Raji (cell line): ENCODE measurements around the gene SWT1.

ENCODE experiments used
- POLR2A ChIP-seq: IDR thresholded peaks from 2 replicates; pipeline ENCODE4 v1.6.1; 2011; ENCODE audit warnings: low read depth, low read length, control low read depth; ENCODE audit not compliant: insufficient read depth

SWT1 gene

GRCh38 chr1:185318431-185319138 lies 161.6 kb downstream of the SWT1 start:
- TF ChIP-seq POLR2A = no peak

GRCh38 chr1:185319139-185319475 lies 162.1 kb downstream of the SWT1 start:
- no peak for TF ChIP-seq POLR2A

GRCh38 chr1:185322636-185323035 lies 165.7 kb downstream of the SWT1 start:
- TF ChIP-seq POLR2A = no peak

- TF ChIP-seq POLR2A = no peak
These were observed 167.2 kb downstream of the SWT1 start for GRCh38 chr1:185324118-185324517.

GRCh38 chr1:185325413-185325812 lies 168.4 kb downstream of the SWT1 start:
- no peak for TF ChIP-seq POLR2A

GRCh38 chr1:185328255-185328654 lies 171.3 kb downstream of the SWT1 start:
- no peak for TF ChIP-seq POLR2A

GRCh38 chr1:185334182-185334581 lies 177.2 kb downstream of the SWT1 start:
- no peak for TF ChIP-seq POLR2A

- TF ChIP-seq POLR2A = no peak
These were observed 180.3 kb downstream of the SWT1 start for GRCh38 chr1:185337246-185337645.

- TF ChIP-seq POLR2A = no peak
These were observed 182.0 kb downstream of the SWT1 start for GRCh38 chr1:185338719-185339622.

GRCh38 chr1:185341196-185341781 lies 184.3 kb downstream of the SWT1 start:
- TF ChIP-seq POLR2A = no peak
